Glomerular visceral epithelial cell (primary cell): ENCODE measurements around the gene CRYBB1.

ENCODE experiments used
- DNase-seq: peaks from one replicate; pipeline ENCODE4 v3.0.0-alpha.2; 2016; ENCODE audit errors: extremely low spot score

CRYBB1 gene

DNA sequence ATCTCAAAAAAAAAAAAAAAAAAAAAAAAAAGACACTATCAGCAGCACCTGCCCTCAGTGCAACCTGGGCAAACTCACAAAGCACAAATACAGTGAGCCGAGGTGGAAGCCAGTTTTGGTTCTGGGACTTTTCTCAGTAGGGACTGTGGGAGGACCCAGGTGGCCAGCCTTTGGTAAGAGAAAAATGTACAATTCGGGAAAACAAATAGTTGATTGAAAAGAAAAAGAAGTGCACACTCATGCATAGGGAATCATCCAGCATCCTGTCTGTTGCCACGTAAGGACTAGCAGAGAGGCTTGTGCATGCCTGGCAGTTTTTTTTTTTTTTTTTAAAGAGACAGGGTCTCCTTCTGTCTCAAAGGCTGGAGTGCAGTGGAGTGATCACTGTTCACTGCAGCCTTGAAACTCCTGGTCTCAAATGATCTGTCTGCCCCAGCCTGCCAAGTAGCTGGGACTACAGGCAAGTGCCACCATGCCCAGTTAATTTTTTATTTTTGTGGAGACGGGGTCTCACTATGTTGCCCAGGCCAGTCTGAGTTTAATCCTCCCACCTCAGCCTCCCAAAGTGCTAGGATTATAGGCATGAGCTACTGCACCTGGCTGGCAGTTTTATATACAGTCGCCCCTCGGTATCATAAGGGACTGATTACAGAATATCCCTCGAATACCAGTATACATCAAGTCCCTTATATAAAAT lies 64.6 kb downstream of the CRYBB1 start:
- peak; percentile 57 for DNase-seq

DNA sequence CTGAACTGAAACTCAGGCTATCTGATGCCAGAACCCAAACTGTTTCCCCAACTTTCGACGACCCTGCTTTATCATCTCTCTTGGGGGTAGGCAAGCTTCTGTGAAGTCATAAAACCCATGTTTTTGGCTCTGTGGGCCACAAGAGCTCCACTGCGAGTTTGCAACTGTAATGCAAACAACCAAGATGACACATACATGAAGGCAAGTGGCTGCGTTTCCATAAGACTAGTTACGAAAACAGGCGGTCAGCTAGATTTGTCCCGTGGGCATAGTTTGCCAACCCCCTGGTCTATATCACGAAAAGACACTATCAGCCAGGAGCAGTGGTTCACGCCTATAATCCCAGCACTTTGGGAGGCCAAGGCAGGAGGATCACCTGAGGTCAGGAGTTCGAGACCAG lies 65.4 kb downstream of the CRYBB1 start:
- no peak for DNase-seq

DNA sequence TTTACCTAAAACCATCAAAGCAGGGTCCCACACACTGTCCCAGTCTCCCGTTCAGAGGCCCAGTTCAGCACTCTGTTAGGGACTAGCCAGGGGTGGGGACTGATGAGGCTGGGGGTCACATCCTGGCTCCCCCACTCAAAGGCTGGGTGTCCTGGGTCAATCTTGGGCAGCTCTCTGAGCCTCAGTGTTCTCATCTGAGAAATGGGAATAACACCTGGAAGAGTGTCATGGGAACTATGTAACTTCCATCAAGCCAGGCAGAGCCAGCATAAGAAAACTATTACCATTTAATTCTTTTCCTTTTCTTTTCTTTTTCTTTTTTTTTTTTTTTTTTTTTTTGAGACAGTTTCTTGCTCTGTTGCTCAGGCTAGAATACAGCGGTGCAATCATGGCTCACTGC lies 66.3 kb downstream of the CRYBB1 start:
- DNase-seq = no peak

DNA sequence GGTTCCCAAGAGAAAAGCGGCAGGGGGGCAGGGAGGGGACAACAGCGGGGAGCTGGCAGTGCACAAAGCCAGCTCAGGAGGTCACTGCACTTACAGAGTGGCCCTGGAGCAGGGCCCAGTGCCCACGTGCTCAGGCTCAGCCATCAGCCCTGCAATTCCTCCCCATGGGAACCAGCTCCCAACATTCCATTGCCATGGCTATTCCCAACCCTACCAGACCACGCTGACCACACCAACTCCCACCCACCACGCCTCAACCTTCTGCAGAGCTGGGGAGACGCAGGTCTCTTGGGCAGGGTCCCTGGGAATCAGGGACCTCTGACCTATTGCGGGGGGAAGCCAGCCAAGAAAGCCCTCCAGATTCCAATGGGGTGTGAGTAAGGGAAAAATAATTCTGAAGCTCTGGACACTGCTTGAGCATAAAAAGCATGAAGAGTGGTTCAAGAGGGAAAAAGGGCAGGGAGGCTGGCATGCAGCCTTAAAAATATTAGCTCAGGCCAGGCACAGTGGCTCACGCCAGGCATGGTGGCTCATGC lies 67.3 kb downstream of the CRYBB1 start:
- peak; percentile 95 for DNase-seq

DNA sequence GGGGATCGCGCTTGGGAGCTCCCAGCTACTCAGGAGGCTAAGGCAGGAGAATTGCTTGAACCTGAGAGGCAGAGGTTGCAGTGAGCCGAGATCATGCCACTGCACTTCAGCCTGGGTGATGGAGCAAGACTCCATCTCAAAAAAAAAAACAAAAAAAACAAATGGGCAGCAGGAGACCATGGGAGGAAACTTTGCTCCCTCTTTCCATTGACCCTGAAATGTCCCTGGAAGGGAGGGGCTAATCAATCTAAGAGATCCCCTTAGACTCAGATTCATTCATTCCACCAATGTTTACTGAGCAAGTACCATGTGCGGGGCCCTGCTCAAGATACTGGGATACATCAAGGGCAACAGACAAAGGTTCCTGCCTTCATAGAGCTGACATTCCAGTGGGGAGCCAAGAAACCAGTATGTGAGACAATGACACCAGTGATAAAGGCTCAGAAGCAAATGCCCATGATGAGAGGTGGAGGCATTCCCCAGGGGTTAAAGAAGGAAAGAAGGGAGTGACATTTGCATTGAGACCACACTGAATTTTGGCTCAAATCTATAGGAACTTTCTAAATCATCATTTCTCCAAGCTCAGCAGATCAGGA lies 67.8 kb downstream of the CRYBB1 start:
- DNase-seq = no peak
